IMR-90 (cell line): ENCODE measurements around the gene STARD8. TPM values are rescaled to one million over a fixed set of nuclear protein-coding genes. Genes with fewer than 3 reads are reported as not detected.

Source experiments
- ATAC-seq: fragments of 200-7000 bp; cut with Tn5 transposase; 2 replicates; pipeline ENCODE4 v1.9.1; 2020; ENCODE audit warnings: low read depth, mild to moderate bottlenecking, moderate library complexity
- BruUV-seq: library from RNA; stranded (reverse); fragments of 400-500 nt; replicated peaks from 2 replicates; lab custom pipeline; 2021; lab: Mats Ljungman, UMichigan
- CTCF ChIA-PET: fragments of 300-600 bp; formaldehyde crosslinking; extraction: SDS; loops from one replicate; lab custom pipeline; 2021; ENCODE audit warnings: antibody characterized with exemption; lab: Yijun Ruan, JAX
- POLR2A ChIA-PET: fragments of 300-600 bp; sonication (Branson Sonifier 250); formaldehyde crosslinking; loops from one replicate; lab custom pipeline; 2022; ENCODE audit warnings: antibody characterized with exemption; ENCODE audit not compliant: unreplicated experiment; lab: Charles Lee
- DNase-seq: peaks from one replicate; pipeline ENCODE4 v3.0.0; 2013
- H2AFZ ChIP-seq: replicated peaks from 2 replicates; pipeline ENCODE3; 2013; ENCODE audit warnings: low read length, mild to moderate bottlenecking; ENCODE audit not compliant: poor library complexity
- H2AK5ac ChIP-seq: 2 replicates; pipeline ENCODE4 v1.6.1; 2013; ENCODE audit warnings: low read depth, low read length, inconsistent platforms
- H2AK9ac ChIP-seq: replicated peaks from 2 replicates; pipeline ENCODE3; 2013; ENCODE audit warnings: mild to moderate bottlenecking, low read depth, low read length, moderate library complexity; ENCODE audit not compliant: poor library complexity
- H2BK120ac ChIP-seq: 2 replicates; pipeline ENCODE4 v1.6.1; 2013; ENCODE audit warnings: low read depth, low read length, inconsistent platforms
- H2BK15ac ChIP-seq: 3 replicates; pipeline ENCODE4 v1.6.1; 2013; ENCODE audit warnings: low read depth, low read length, inconsistent platforms
- H2BK20ac ChIP-seq: 2 replicates; pipeline ENCODE4 v1.6.1; 2013; ENCODE audit warnings: low read depth, mild to moderate bottlenecking, inconsistent platforms, low read length, moderate library complexity
- H2BK5ac ChIP-seq: 2 replicates; pipeline ENCODE4 v1.6.1; 2013; ENCODE audit warnings: mild to moderate bottlenecking, low read depth, low read length, inconsistent platforms; ENCODE audit not compliant: poor library complexity, severe bottlenecking
- H3K14ac ChIP-seq: replicated peaks from 2 replicates; pipeline ENCODE4 v1.6.1; 2013; ENCODE audit warnings: low read depth, low read length, inconsistent platforms
- H3K18ac ChIP-seq: 2 replicates; pipeline ENCODE4 v1.6.1; 2013; ENCODE audit warnings: low read depth, low read length, control low read depth
- H3K23ac ChIP-seq: 2 replicates; pipeline ENCODE4 v1.6.1; 2013; ENCODE audit warnings: low read depth, low read length, inconsistent platforms
- H3K27ac ChIP-seq: 2 replicates; pipeline ENCODE4 v1.5.1; 2013; ENCODE audit warnings: mild to moderate bottlenecking, control low read depth, low read length; ENCODE audit not compliant: insufficient read depth
- H3K27me3 ChIP-seq: 2 replicates; pipeline ENCODE4 v1.6.1; 2013; ENCODE audit warnings: low read length; ENCODE audit not compliant: control insufficient read depth, insufficient read depth
- H3K36me3 ChIP-seq: 2 replicates; pipeline ENCODE4 v1.6.1; 2013; ENCODE audit warnings: low read length, mixed read lengths; ENCODE audit not compliant: control insufficient read depth, insufficient read depth
- H3K4ac ChIP-seq: 2 replicates; pipeline ENCODE4 v1.6.1; 2013; ENCODE audit warnings: low read depth, low read length, inconsistent platforms
- H3K4me1 ChIP-seq: 2 replicates; pipeline ENCODE4 v1.6.1; 2013; ENCODE audit warnings: low read length, mixed read lengths; ENCODE audit not compliant: control insufficient read depth, insufficient read depth
- H3K4me2 ChIP-seq: 2 replicates; pipeline ENCODE4 v1.6.1; 2013; ENCODE audit warnings: low read depth, mild to moderate bottlenecking, control low read depth, low read length, moderate library complexity
- H3K4me3 ChIP-seq: 2 replicates; pipeline ENCODE4 v1.5.1; 2013; ENCODE audit warnings: low read depth, mild to moderate bottlenecking, control low read depth, low read length, moderate library complexity; ENCODE audit not compliant: insufficient read depth
- H3K56ac ChIP-seq: 2 replicates; pipeline ENCODE4 v1.6.1; 2013; ENCODE audit warnings: low read length, inconsistent platforms; ENCODE audit not compliant: insufficient read depth; ENCODE audit errors: extremely low read depth
- H3K79me1 ChIP-seq, 2 experiments: 2 replicates each; pipeline ENCODE4 v1.6.1; 2013; ENCODE audit warnings: low read length in 2 of 2, inconsistent platforms in 1 of 2, low read depth in 1 of 2
- H3K9ac ChIP-seq: 2 replicates; pipeline ENCODE4 v1.6.1; 2013; ENCODE audit warnings: low read depth, low read length, control low read depth
- H3K9me1 ChIP-seq: 2 replicates; pipeline ENCODE4 v1.6.1; 2013; ENCODE audit warnings: low read length, inconsistent platforms; ENCODE audit not compliant: insufficient read depth
- H3K9me3 ChIP-seq: 2 replicates; pipeline ENCODE4 v1.6.1; 2013; ENCODE audit warnings: low read length; ENCODE audit not compliant: control insufficient read depth, insufficient read depth
- H4K20me1 ChIP-seq: 2 replicates; pipeline ENCODE4 v1.6.1; 2013; ENCODE audit warnings: low read length, inconsistent platforms; ENCODE audit not compliant: insufficient read depth
- H4K5ac ChIP-seq: 2 replicates; pipeline ENCODE4 v1.6.1; 2013; ENCODE audit warnings: mild to moderate bottlenecking, low read depth, low read length, control low read depth
- H4K8ac ChIP-seq, 2 experiments: 2 replicates each; pipeline ENCODE4 v1.6.1; 2013; ENCODE audit warnings: low read depth in 2 of 2, low read length in 2 of 2, control low read depth in 1 of 2, inconsistent platforms in 1 of 2
- H4K91ac ChIP-seq: 2 replicates; pipeline ENCODE4 v1.6.1; 2013; ENCODE audit warnings: low read depth, low read length, inconsistent platforms; ENCODE audit not compliant: insufficient read depth
- BHLHE40 ChIP-seq: fragments of 150-350 bp; IDR thresholded peaks from 2 replicates; pipeline ENCODE4 v1.6.1; 2016; ENCODE audit warnings: mild to moderate bottlenecking, low read depth, low read length
- CEBPB ChIP-seq: IDR thresholded peaks from 2 replicates; pipeline ENCODE4 v1.6.1; 2012; ENCODE audit warnings: low read depth, low read length, improper control_type of control experiment
- CHD1 ChIP-seq: IDR thresholded peaks from 2 replicates; pipeline ENCODE4 v1.6.1; 2012; ENCODE audit warnings: low read depth, low read length, improper control_type of control experiment
- FOS ChIP-seq: fragments of 150-350 bp; IDR thresholded peaks from 2 replicates; pipeline ENCODE4 v1.6.1; 2016; ENCODE audit warnings: low read depth, low read length
- MAFK ChIP-seq: IDR thresholded peaks from 2 replicates; pipeline ENCODE4 v1.6.1; 2012; ENCODE audit warnings: low read depth, low read length, improper control_type of control experiment
- MXI1 ChIP-seq: IDR thresholded peaks from 2 replicates; pipeline ENCODE4 v1.6.1; 2012; ENCODE audit warnings: low read depth, mild to moderate bottlenecking, low read length, moderate library complexity, borderline replicate concordance
- POLR2A ChIP-seq: IDR thresholded peaks from 2 replicates; pipeline ENCODE4 v1.6.1; 2012; ENCODE audit warnings: mild to moderate bottlenecking, low read depth, low read length
- RAD21 ChIP-seq: IDR thresholded peaks from 2 replicates; pipeline ENCODE4 v1.6.1; 2012; ENCODE audit warnings: low read length, improper control_type of control experiment
- RCOR1 ChIP-seq: IDR thresholded peaks from 2 replicates; pipeline ENCODE4 v1.6.1; 2012; ENCODE audit warnings: mild to moderate bottlenecking, low read length, improper control_type of control experiment; ENCODE audit not compliant: insufficient replicate concordance
- RFX5 ChIP-seq: IDR thresholded peaks from 2 replicates; pipeline ENCODE4 v1.8.0; 2012; ENCODE audit warnings: low read depth, mild to moderate bottlenecking, low read length, moderate library complexity
- SMC3 ChIP-seq: fragments of 150-350 bp; IDR thresholded peaks from 2 replicates; pipeline ENCODE4 v1.6.1; 2016; ENCODE audit warnings: low read depth, mild to moderate bottlenecking, antibody characterized with exemption, low read length, moderate library complexity
- WGBS, 2 experiments: methylation state at CpG; one replicate each; pipeline versions ENCODE4 v1.1.5 to v1.1.7; 2013; ENCODE audit warnings: missing lambda C conversion rate in 2 of 2; ENCODE audit not compliant: insufficient read length in 1 of 2; ENCODE audit errors: extremely low coverage in 2 of 2; 5-methylcytosine and 5-hydroxymethylcytosine counted together
- dilution Hi-C: fragments of 300-500 bp; cut with HindIII; formaldehyde crosslinking; loops from one replicate; pipeline ENCODE4 v1.14.3; 2018; ENCODE audit warnings: low sequenced_read_pairs; ENCODE audit not compliant: unreplicated experiment
- in situ Hi-C: fragments of 300-500 bp; cut with MboI; formaldehyde crosslinking; loops from 3 replicates; pipeline ENCODE4 v1.14.3; 2019; ENCODE audit warnings: low sequenced_read_pairs, inconsistent platforms, mixed read lengths
- intact Hi-C: fragments of 100-400 bp; cut with micrococcal nuclease; formaldehyde crosslinking; loops from 2 replicates; pipeline ENCODE4 v1.10.0; 2022
- polyA plus RNA-seq, 3 experiments: library from polyadenylated mRNA; depleted of rRNA; stranded (reverse); fragments of >200 nt; gene quantifications; 2 replicates each; pipeline ENCODE4 v1.2.3, GENCODE V29; 2012; ENCODE audit warnings: low replicate concordance in 1 of 3
- total RNA-seq: library from RNA; depleted of rRNA; stranded (reverse); fragments of >200 nt; gene quantifications from 2 replicates; pipeline ENCODE4 v1.2.3, GENCODE V29; 2012
- TF ChIP-seq, protein P1 (sequence below): fragments of 150-350 bp; IDR thresholded peaks from 2 replicates; pipeline ENCODE4 v1.6.1; 2016; ENCODE audit warnings: low read depth, mild to moderate bottlenecking, low read length, moderate library complexity, borderline replicate concordance
- TF ChIP-seq, protein P2 (sequence below): fragments of 150-350 bp; IDR thresholded peaks from 2 replicates; pipeline ENCODE4 v1.6.1; 2017; ENCODE audit warnings: mild to moderate bottlenecking, antibody characterized with exemption, low read length, low read depth
- TF ChIP-seq, protein P3 (sequence below): conservative IDR thresholded peaks from 2 replicates; pipeline ENCODE4 v1.5.1; 2012; ENCODE audit warnings: mild to moderate bottlenecking, low read depth, low read length, improper control_type of control experiment

Gene STARD8
- total and polyA plus RNA-seq, 2 of the 4 experiments (the other 2 are of a cell fraction), result 1.6 to 2.3 TPM

DNA sequence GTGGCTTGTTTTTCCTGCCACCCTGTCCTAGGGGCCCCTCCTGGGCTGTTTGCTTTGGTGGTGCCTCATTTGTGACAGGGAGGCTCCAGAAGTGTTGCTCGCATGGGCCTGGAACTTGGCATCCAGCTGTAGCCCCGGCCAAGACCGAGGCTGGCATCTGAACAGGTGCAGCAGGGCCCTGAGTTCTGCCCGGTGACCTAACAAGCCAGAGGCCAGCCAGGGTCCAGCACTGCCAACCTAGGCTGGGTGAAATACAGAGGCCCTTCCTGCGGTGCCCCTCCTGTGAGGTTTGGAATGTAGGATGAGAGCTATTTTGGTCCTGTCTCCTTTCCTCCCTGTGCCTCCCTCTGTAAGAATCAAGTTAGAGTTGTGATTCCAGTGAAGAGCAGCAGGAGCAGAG lies 58.5 kb downstream of the STARD8 start:
- DNase-seq (no peak), ATAC-seq (no peak)
- 69% methylated on average over 3 of the region's 5 CpGs; no CpG with 5 or more reads in 1 of the 2 experiments for WGBS, 2 experiments
- no peak overlapping the region for H3K27ac ChIP-seq
- H2BK20ac ChIP-seq, result no peak overlapping the region
- no TSS peak for BruUV-seq
- H2BK120ac ChIP-seq, result no peak overlapping the region
- ChIA-PET CTCF (no interaction called here), POLR2A (no interaction called here)
- H3K9ac ChIP-seq, result no peak overlapping the region
- H3K23ac ChIP-seq, result no peak overlapping the region
- H2BK15ac ChIP-seq, result no peak overlapping the region
- no peaks in the 10 kb centered on the region for H3K9me3 ChIP-seq
- H2AK5ac ChIP-seq, result no peak overlapping the region
- H3K4ac ChIP-seq, result no peak overlapping the region
- no peak overlapping the region for H3K4me3 ChIP-seq
- H3K79me1 ChIP-seq, result no peaks in the 10 kb centered on the region
- H3K36me3 ChIP-seq, result no peaks in the 10 kb centered on the region
- no peak overlapping the region for H3K56ac ChIP-seq
- no peak overlapping the region for H4K91ac ChIP-seq
- no peaks in the 10 kb centered on the region for H3K4me1 ChIP-seq
- H4K20me1 ChIP-seq, result no peaks in the 10 kb centered on the region
- dilution Hi-C loops (no loop called here), in situ Hi-C loops (loop anchor here (25.0 kb wide), 1 partner anchor 519 kb away; no protein-coding TSS in a partner anchor), intact Hi-C loops (loop anchor here (10.0 kb wide), 1 partner anchor 171 kb away; no protein-coding TSS in a partner anchor)
- H3K9me1 ChIP-seq, result no peaks in the 10 kb centered on the region
- H3K4me2 ChIP-seq, result no peak overlapping the region
- H4K5ac ChIP-seq, result no peak overlapping the region
- no peak overlapping the region for H4K8ac ChIP-seq
- H2AK9ac ChIP-seq, result no peak overlapping the region
- no peak overlapping the region for H2BK5ac ChIP-seq
- H2AFZ ChIP-seq, result no peak overlapping the region
- H3K14ac ChIP-seq, result no peak overlapping the region
- TF ChIP-seq FOS, result no peak
- no peak for TF ChIP-seq MXI1
- no peak for TF ChIP-seq RFX5
- TF ChIP-seq, protein P1, sequence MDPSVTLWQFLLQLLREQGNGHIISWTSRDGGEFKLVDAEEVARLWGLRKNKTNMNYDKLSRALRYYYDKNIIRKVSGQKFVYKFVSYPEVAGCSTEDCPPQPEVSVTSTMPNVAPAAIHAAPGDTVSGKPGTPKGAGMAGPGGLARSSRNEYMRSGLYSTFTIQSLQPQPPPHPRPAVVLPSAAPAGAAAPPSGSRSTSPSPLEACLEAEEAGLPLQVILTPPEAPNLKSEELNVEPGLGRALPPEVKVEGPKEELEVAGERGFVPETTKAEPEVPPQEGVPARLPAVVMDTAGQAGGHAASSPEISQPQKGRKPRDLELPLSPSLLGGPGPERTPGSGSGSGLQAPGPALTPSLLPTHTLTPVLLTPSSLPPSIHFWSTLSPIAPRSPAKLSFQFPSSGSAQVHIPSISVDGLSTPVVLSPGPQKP, result no peak
- no peak for TF ChIP-seq BHLHE40
- TF ChIP-seq MAFK, result no peak
- TF ChIP-seq CHD1, result no peak
- no peak for TF ChIP-seq CEBPB
- no peak for TF ChIP-seq RCOR1
- TF ChIP-seq, protein P2, sequence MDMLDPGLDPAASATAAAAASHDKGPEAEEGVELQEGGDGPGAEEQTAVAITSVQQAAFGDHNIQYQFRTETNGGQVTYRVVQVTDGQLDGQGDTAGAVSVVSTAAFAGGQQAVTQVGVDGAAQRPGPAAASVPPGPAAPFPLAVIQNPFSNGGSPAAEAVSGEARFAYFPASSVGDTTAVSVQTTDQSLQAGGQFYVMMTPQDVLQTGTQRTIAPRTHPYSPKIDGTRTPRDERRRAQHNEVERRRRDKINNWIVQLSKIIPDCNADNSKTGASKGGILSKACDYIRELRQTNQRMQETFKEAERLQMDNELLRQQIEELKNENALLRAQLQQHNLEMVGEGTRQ, result no peak
- TF ChIP-seq RAD21, result no peak
- TF ChIP-seq, protein P3, sequence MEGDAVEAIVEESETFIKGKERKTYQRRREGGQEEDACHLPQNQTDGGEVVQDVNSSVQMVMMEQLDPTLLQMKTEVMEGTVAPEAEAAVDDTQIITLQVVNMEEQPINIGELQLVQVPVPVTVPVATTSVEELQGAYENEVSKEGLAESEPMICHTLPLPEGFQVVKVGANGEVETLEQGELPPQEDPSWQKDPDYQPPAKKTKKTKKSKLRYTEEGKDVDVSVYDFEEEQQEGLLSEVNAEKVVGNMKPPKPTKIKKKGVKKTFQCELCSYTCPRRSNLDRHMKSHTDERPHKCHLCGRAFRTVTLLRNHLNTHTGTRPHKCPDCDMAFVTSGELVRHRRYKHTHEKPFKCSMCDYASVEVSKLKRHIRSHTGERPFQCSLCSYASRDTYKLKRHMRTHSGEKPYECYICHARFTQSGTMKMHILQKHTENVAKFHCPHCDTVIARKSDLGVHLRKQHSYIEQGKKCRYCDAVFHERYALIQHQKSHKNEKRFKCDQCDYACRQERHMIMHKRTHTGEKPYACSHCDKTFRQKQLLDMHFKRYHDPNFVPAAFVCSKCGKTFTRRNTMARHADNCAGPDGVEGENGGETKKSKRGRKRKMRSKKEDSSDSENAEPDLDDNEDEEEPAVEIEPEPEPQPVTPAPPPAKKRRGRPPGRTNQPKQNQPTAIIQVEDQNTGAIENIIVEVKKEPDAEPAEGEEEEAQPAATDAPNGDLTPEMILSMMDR, result no peak
- no peak for TF ChIP-seq SMC3
- TF ChIP-seq POLR2A, result no peak
- H3K18ac ChIP-seq, result no peak overlapping the region
- H3K27me3 ChIP-seq, result peaks cover 14% of the 10 kb centered on the region; the same call in 1 of the 2 replicates
